SK-N-SH treated with all-trans-retinoic acid at 6 μM for 48 hours (cell line): ENCODE results near the gene UBE2Q2.

Experiments
- ATAC-seq: fragments of 200-7000 bp; cut with Tn5 transposase; 3 replicates; pipeline ENCODE4 v1.9.1; 2020; ENCODE audit warnings: mild to moderate bottlenecking, moderate library complexity
- ARNTL ChIP-seq: fragments of 450-650 bp; formaldehyde crosslinking; IDR thresholded peaks from 2 replicates; pipeline ENCODE4 v1.5.0; 2020; ENCODE audit warnings: low read depth, mild to moderate bottlenecking, moderate library complexity, borderline replicate concordance
- BACH2 ChIP-seq: fragments of 250-450 bp; sonication (Bioruptor Pico); IDR thresholded peaks from 2 replicates; pipeline ENCODE4 v1.9.0; 2021; ENCODE audit warnings: mild to moderate bottlenecking, borderline replicate concordance
- CREB5 ChIP-seq: fragments of 250-450 bp; sonication (Bioruptor Pico); IDR thresholded peaks from 2 replicates; pipeline ENCODE4 v1.5.1; 2020; ENCODE audit warnings: low read depth, mild to moderate bottlenecking, moderate library complexity
- CSDC2 ChIP-seq: fragments of 250-450 bp; sonication (Bioruptor Pico); IDR thresholded peaks from 2 replicates; pipeline ENCODE4 v1.5.0; 2020; ENCODE audit warnings: mild to moderate bottlenecking, moderate library complexity
- CSRNP3 ChIP-seq: fragments of 250-450 bp; sonication (Bioruptor Pico); IDR thresholded peaks from 2 replicates; pipeline ENCODE4 v1.5.1; 2021; ENCODE audit warnings: mild to moderate bottlenecking, moderate library complexity
- ESRRG ChIP-seq: fragments of 250-450 bp; sonication (Bioruptor Pico); IDR thresholded peaks from 2 replicates; pipeline ENCODE4 v1.6.1; 2021; ENCODE audit warnings: mild to moderate bottlenecking
- GLIS3 ChIP-seq: fragments of 250-450 bp; sonication (Bioruptor Pico); IDR thresholded peaks from 2 replicates; pipeline ENCODE4 v1.5.0; 2020; ENCODE audit warnings: mild to moderate bottlenecking, moderate library complexity
- ISL1 ChIP-seq: fragments of 250-450 bp; sonication (Bioruptor Pico); IDR thresholded peaks from 2 replicates; pipeline ENCODE4 v2.1.2; 2022; ENCODE audit warnings: mild to moderate bottlenecking, moderate library complexity
- OSR1 ChIP-seq: fragments of 250-450 bp; sonication (Bioruptor Pico); IDR thresholded peaks from 2 replicates; pipeline ENCODE4 v1.8.0; 2022; ENCODE audit warnings: moderate library complexity, mild to moderate bottlenecking, inconsistent platforms
- PATZ1 ChIP-seq: fragments of 250-450 bp; sonication (Bioruptor Pico); IDR thresholded peaks from 2 replicates; pipeline ENCODE4 v1.8.0; 2020; ENCODE audit warnings: mild to moderate bottlenecking, moderate library complexity, borderline replicate concordance
- POU6F1 ChIP-seq: fragments of 250-450 bp; sonication (Bioruptor Pico); IDR thresholded peaks from 2 replicates; pipeline ENCODE4 v1.8.0; 2021; ENCODE audit warnings: low read depth, mild to moderate bottlenecking, moderate library complexity, borderline replicate concordance
- PPARA ChIP-seq: fragments of 250-450 bp; sonication (Bioruptor Pico); IDR thresholded peaks from 2 replicates; pipeline ENCODE4 v1.5.0; 2020; ENCODE audit warnings: mild to moderate bottlenecking, borderline replicate concordance
- RARB ChIP-seq: fragments of 250-450 bp; sonication (Bioruptor Pico); IDR thresholded peaks from 2 replicates; pipeline ENCODE4 v1.8.0; 2021; ENCODE audit warnings: mild to moderate bottlenecking, moderate library complexity
- SNAI2 ChIP-seq: fragments of 250-450 bp; sonication (Bioruptor Pico); IDR thresholded peaks from 2 replicates; pipeline ENCODE4 v1.5.0; 2020; ENCODE audit warnings: mild to moderate bottlenecking, moderate library complexity
- TCF4 ChIP-seq: fragments of 250-450 bp; sonication (Bioruptor Pico); IDR thresholded peaks from 2 replicates; pipeline ENCODE4 v1.8.0; 2021; ENCODE audit warnings: mild to moderate bottlenecking, moderate library complexity, borderline replicate concordance
- TOX ChIP-seq: fragments of 250-450 bp; sonication (Bioruptor Pico); IDR thresholded peaks from 2 replicates; pipeline ENCODE4 v1.8.0; 2021; ENCODE audit warnings: mild to moderate bottlenecking, moderate library complexity, borderline replicate concordance
- TSHZ2 ChIP-seq: fragments of 250-450 bp; sonication (Bioruptor Pico); IDR thresholded peaks from 2 replicates; pipeline ENCODE4 v1.5.0; 2020; ENCODE audit warnings: mild to moderate bottlenecking, moderate library complexity
- ZC3H10 ChIP-seq: fragments of 250-450 bp; sonication (Bioruptor Pico); IDR thresholded peaks from 2 replicates; pipeline ENCODE4 v1.5.1; 2021; ENCODE audit warnings: mild to moderate bottlenecking, moderate library complexity
- ZFP3 ChIP-seq: fragments of 250-450 bp; sonication (Bioruptor Pico); IDR thresholded peaks from 2 replicates; pipeline ENCODE4 v1.5.0; 2020; ENCODE audit warnings: mild to moderate bottlenecking, moderate library complexity
- ZNF565 ChIP-seq: fragments of 450-650 bp; formaldehyde crosslinking; conservative IDR thresholded peaks from 2 replicates; pipeline ENCODE4 v1.5.0; 2020; ENCODE audit warnings: low read depth, mild to moderate bottlenecking, moderate library complexity
- ZNF8 ChIP-seq: fragments of 450-650 bp; formaldehyde crosslinking; IDR thresholded peaks from 2 replicates; pipeline ENCODE4 v1.5.0; 2020; ENCODE audit warnings: mild to moderate bottlenecking, moderate library complexity

The UBE2Q2 gene

GRCh38 chr15:75947092-75947491, 103.8 kb downstream of the UBE2Q2 start:
- ATAC-seq = no peak
- TF ChIP-seq TCF4 (CRISPR knock-in tag) (no peak), PPARA (CRISPR knock-in tag) (no peak), SNAI2 (CRISPR knock-in tag) (no peak), ZNF8 (CRISPR knock-in tag) (no peak), ESRRG (CRISPR knock-in tag) (no peak), TOX (CRISPR knock-in tag) (no peak), CREB5 (CRISPR knock-in tag) (no peak), GLIS3 (no peak), ZFP3 (CRISPR knock-in tag) (no peak), ZC3H10 (CRISPR knock-in tag) (no peak), RARB (no peak), ISL1 (no peak), ARNTL (no peak), POU6F1 (CRISPR knock-in tag) (no peak), CSRNP3 (CRISPR knock-in tag) (no peak), ZNF565 (CRISPR knock-in tag) (no peak), TSHZ2 (CRISPR knock-in tag) (no peak), CSDC2 (CRISPR knock-in tag) (no peak), OSR1 (no peak)
- TF ChIP-seq, all 23 proteins: peak for 0

- no peak for ATAC-seq
- TF ChIP-seq ARNTL = no peak
- no peak for TF ChIP-seq SNAI2 (CRISPR knock-in tag)
- no peak for TF ChIP-seq ZFP3 (CRISPR knock-in tag)
- no peak for TF ChIP-seq TSHZ2 (CRISPR knock-in tag)
- no peak for TF ChIP-seq PATZ1 (CRISPR knock-in tag)
- TF ChIP-seq GLIS3 = no peak
- no peak for TF ChIP-seq CSDC2 (CRISPR knock-in tag)
- TF ChIP-seq TCF4 (CRISPR knock-in tag) = no peak
- TF ChIP-seq OSR1 = no peak
- no peak for TF ChIP-seq POU6F1 (CRISPR knock-in tag)
- TF ChIP-seq TOX (CRISPR knock-in tag) = no peak
- TF ChIP-seq RARB = no peak
- TF ChIP-seq BACH2 (CRISPR knock-in tag) = no peak
Measured at GRCh38 chr15:75948761-75949296, 105.6 kb downstream of the UBE2Q2 start.
